Suprapubic skin (tissue), 4 donors: ENCODE results near the gene KIF25. TPM values are rescaled to one million over a fixed set of nuclear protein-coding genes. Genes with fewer than 3 reads are reported as not detected.

ENCODE experiments used
- DNase-seq, 2 donors: peaks; one replicate each; pipeline ENCODE4 v3.0.0-alpha.2; 2019; ENCODE audit warnings: low spot score in 2 of 2
- H3K27ac ChIP-seq: fragments of 200-600 bp; sonication (generic); one replicate; pipeline ENCODE4 v1.5.1; 2019
- H3K27me3 ChIP-seq: fragments of 200-600 bp; sonication (generic); one replicate; pipeline ENCODE4 v1.5.1; 2019
- H3K36me3 ChIP-seq: fragments of 200-600 bp; sonication (generic); one replicate; pipeline ENCODE4 v1.5.1; 2019
- H3K4me1 ChIP-seq: fragments of 200-600 bp; sonication (generic); one replicate; pipeline ENCODE4 v1.5.1; 2019
- H3K4me3 ChIP-seq: fragments of 200-600 bp; sonication (generic); one replicate; pipeline ENCODE4 v1.5.1; 2019; ENCODE audit warnings: mild to moderate bottlenecking
- H3K9me3 ChIP-seq: fragments of 200-600 bp; sonication (generic); one replicate; pipeline ENCODE4 v1.5.1; 2019
- EP300 ChIP-seq: sonication (generic); formaldehyde crosslinking; IDR thresholded peaks from one replicate; pipeline ENCODE4 v1.6.1; 2017; ENCODE audit warnings: antibody characterized with exemption
- POLR2A ChIP-seq, 2 donors: fragments of 450-650 bp; IDR thresholded peaks; one replicate each; pipeline ENCODE4 v1.6.1; 2017; ENCODE audit warnings: antibody characterized with exemption in 2 of 2, mild to moderate bottlenecking in 2 of 2, moderate library complexity in 2 of 2
- POLR2AphosphoS5 ChIP-seq, 3 donors: sonication (generic); formaldehyde crosslinking; IDR thresholded peaks; one replicate each; pipeline ENCODE4 v1.6.1; 2017; ENCODE audit warnings: antibody characterized with exemption in 3 of 3
- WGBS: methylation state at CpG from one replicate; pipeline ENCODE4 v1.1.5; 2018; 5-methylcytosine and 5-hydroxymethylcytosine counted together
- total RNA-seq, 4 donors: library from RNA; depleted of rRNA; stranded (reverse); fragments of >200 nt; gene quantifications; one replicate each; pipeline ENCODE4 v1.1.0, GENCODE V29; 2016
- TF ChIP-seq, protein P1 (sequence below), 2 donors: fragments of 200-600 bp in 1 of 2; fragments of 450-650 bp in 1 of 2; sonication (generic) in 1 of 2; IDR thresholded peaks; one replicate each; pipeline ENCODE4 v1.5.1; 2016 to 2019; ENCODE audit warnings: antibody characterized with exemption in 2 of 2, mild to moderate bottlenecking in 1 of 2, moderate library complexity in 1 of 2

Gene KIF25
- total RNA-seq, 4 donors from 2014 or later: 0.76 TPM; not detected in 3

- Histone ChIP-seq H3K27ac (no peak overlapping the region), H3K4me3 (no peak overlapping the region), H3K9me3 (no peaks in the 10 kb centered on the region), H3K4me1 (no peaks in the 10 kb centered on the region), H3K36me3 (peaks cover 64% of the 10 kb centered on the region), H3K27me3 (no peaks in the 10 kb centered on the region)
- TF ChIP-seq, protein P1, sequence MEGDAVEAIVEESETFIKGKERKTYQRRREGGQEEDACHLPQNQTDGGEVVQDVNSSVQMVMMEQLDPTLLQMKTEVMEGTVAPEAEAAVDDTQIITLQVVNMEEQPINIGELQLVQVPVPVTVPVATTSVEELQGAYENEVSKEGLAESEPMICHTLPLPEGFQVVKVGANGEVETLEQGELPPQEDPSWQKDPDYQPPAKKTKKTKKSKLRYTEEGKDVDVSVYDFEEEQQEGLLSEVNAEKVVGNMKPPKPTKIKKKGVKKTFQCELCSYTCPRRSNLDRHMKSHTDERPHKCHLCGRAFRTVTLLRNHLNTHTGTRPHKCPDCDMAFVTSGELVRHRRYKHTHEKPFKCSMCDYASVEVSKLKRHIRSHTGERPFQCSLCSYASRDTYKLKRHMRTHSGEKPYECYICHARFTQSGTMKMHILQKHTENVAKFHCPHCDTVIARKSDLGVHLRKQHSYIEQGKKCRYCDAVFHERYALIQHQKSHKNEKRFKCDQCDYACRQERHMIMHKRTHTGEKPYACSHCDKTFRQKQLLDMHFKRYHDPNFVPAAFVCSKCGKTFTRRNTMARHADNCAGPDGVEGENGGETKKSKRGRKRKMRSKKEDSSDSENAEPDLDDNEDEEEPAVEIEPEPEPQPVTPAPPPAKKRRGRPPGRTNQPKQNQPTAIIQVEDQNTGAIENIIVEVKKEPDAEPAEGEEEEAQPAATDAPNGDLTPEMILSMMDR (IDR thresholded peaks at IDR 0.05): no peak
- 78% methylated on average over 1 of the region's 1 CpG for WGBS
- no peak for DNase-seq
Measured at GRCh38 chr6:167952512-167952859, 45.0 kb upstream of the KIF25 start.

DNA sequence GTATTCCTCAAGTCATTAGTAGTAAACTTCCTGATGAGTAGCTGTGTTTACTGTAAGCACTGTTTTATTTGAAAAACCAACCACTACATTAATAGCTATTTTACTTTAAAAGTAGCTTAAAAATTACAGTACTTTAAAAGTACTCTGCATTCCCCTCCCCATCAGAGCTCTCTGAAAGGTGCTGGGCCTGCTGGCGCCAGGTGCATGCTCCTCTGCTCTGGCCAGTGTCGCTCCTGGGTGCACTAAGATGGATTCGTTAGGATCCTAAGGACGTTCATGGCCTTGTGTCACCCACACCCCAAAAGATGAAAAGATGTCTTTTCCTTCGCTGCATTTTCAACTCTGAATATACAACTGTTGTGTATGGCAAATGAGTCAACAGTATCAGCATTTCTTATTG lies 43.9 kb upstream of the KIF25 start:
- peaks cover 54% of the 10 kb centered on the region for H3K36me3 ChIP-seq

DNA sequence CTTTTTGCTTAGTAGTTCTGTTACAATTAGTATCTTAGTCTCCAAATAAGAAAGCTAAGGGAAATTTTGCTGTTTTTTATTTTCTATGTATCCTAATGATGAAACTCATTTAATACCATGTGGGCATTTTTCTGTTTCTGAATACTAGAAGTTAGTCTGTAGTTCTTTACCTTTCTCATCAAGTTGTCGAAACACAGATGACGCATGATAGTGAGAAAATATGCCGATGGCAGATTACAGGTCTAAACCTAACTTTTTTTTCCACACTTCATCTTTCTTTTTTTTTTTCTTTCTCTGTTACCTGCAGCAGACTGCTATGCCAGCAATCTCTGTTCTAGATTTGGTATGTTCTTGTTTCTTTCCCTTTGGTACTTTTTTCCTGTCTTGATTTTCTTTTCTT lies 43.3 kb upstream of the KIF25 start:
- H3K4me3 ChIP-seq: no peak overlapping the region
- no peak overlapping the region for H3K27ac ChIP-seq
- no peaks in the 10 kb centered on the region for H3K9me3 ChIP-seq
- no peak for DNase-seq
- TF ChIP-seq, protein P1 (IDR thresholded peaks at IDR 0.05): no peak
- TF ChIP-seq POLR2A (IDR thresholded peaks at IDR 0.05): no peak
- TF ChIP-seq POLR2AphosphoS5 (IDR thresholded peaks at IDR 0.05): no peak
- no peak for TF ChIP-seq EP300
- peaks cover 48% of the 10 kb centered on the region for H3K36me3 ChIP-seq
- no peaks in the 10 kb centered on the region for H3K4me1 ChIP-seq
- no peaks in the 10 kb centered on the region for H3K27me3 ChIP-seq
- WGBS: 93% methylated on average over 3 of the region's 3 CpGs

More for the DNA sequence above, 43.9 kb upstream of the KIF25 start:
- Histone ChIP-seq H3K27me3 (no peaks in the 10 kb centered on the region), H3K9me3 (no peaks in the 10 kb centered on the region), H3K4me3 (no peak overlapping the region), H3K27ac (no peak overlapping the region), H3K4me1 (no peaks in the 10 kb centered on the region)
- TF ChIP-seq POLR2A (IDR thresholded peaks at IDR 0.05): no peak
- TF ChIP-seq POLR2AphosphoS5 (IDR thresholded peaks at IDR 0.05): no peak
- TF ChIP-seq EP300: no peak
- TF ChIP-seq, protein P1 (IDR thresholded peaks at IDR 0.05): no peak
- 96% methylated on average over 5 of the region's 5 CpGs for WGBS
- DNase-seq: no peak

DNA sequence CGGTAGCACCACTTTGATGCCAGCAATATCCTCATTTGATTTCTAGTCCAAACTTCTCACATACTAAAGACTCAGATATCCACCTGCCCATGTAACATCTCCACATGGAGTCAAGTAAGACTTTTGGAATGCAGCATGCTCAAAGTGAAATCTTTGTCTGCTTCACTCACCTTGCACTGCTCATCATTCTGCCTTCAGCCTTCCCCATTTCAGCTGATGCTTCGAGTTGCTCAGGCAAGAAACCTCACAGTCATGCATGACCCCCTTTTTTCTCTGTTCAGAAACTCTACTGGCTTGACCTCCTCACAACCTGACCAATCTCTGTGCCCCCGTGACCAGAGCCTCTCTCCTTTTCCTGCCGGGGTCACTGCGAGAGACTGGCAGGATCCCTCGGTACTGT lies 41.0 kb upstream of the KIF25 start:
- Histone ChIP-seq H3K4me3 (no peak overlapping the region), H3K27me3 (no peaks in the 10 kb centered on the region), H3K4me1 (no peaks in the 10 kb centered on the region), H3K27ac (no peak overlapping the region), H3K36me3 (peaks cover 26% of the 10 kb centered on the region), H3K9me3 (no peaks in the 10 kb centered on the region)
- no peak for DNase-seq
- no peak for TF ChIP-seq POLR2AphosphoS5 (IDR thresholded peaks at IDR 0.05)
- TF ChIP-seq EP300: no peak
- no peak for TF ChIP-seq POLR2A (IDR thresholded peaks at IDR 0.05)
- TF ChIP-seq, protein P1 (IDR thresholded peaks at IDR 0.05): no peak
- WGBS: 98% methylated on average over 6 of the region's 6 CpGs

- Histone ChIP-seq H3K4me3 (no peak overlapping the region), H3K9me3 (no peaks in the 10 kb centered on the region), H3K4me1 (no peaks in the 10 kb centered on the region), H3K27me3 (no peaks in the 10 kb centered on the region), H3K27ac (no peak overlapping the region), H3K36me3 (peaks cover 25% of the 10 kb centered on the region)
- 100% methylated on average over 7 of the region's 8 CpGs for WGBS
- no peak for DNase-seq
- TF ChIP-seq, protein P1 (IDR thresholded peaks at IDR 0.05): no peak
- TF ChIP-seq POLR2AphosphoS5 (IDR thresholded peaks at IDR 0.05): no peak
- TF ChIP-seq POLR2A (IDR thresholded peaks at IDR 0.05): no peak
- no peak for TF ChIP-seq EP300
Measured at GRCh38 chr6:167956983-167957492, 40.4 kb upstream of the KIF25 start.
